ENCODE results near the gene EPGN. TPM values are rescaled to one million over a fixed set of nuclear protein-coding genes. Genes with fewer than 3 reads are reported as not detected.

EPGN gene, protein sequence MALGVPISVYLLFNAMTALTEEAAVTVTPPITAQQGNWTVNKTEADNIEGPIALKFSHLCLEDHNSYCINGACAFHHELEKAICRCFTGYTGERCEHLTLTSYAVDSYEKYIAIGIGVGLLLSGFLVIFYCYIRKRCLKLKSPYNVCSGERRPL
- total RNA-seq: not detected
- polyA plus RNA-seq: 0.77 TPM

DNA sequence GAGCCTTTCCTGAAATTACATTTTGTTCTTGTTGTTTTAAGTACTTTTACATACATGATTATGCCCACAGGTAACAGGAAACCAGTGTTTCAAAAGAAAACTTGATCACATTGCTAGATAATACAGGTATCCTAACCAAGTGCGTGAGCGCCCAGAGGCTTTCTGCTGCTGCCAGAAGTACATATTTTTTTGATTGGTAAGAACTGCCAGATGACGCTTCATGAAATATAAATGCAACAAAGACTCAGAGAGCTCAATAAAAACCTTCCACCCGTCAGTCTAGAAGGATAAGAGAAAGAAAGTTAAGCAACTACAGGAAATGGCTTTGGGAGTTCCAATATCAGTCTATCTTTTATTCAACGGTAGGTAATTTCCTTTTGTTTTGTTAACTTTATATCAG, at the start of gene EPGN:
Gene EPGN, plus strand, starts transcription at position 256 of the 400 bp plus-strand sequence. Its CDS starts 64 bp downstream, at position 320.
- Histone ChIP-seq H3K4me1 (ENCODE audit: insufficient read depth) (no peaks in the 10 kb centered on the region), H3K4me3 (ENCODE audit: low read depth, low read length) (no peak within 1 kb of the TSS), H3K27ac (ENCODE audit: low read depth) (peak within 1 kb of the TSS; percentile 23), H3K36me3 (ENCODE audit: insufficient read depth) (no peaks in the 10 kb centered on the region)
- 33% methylated on average over 5 of the region's 5 CpGs for WGBS
- no peak for DNase-seq (ENCODE audit: extremely low spot score)

DNA sequence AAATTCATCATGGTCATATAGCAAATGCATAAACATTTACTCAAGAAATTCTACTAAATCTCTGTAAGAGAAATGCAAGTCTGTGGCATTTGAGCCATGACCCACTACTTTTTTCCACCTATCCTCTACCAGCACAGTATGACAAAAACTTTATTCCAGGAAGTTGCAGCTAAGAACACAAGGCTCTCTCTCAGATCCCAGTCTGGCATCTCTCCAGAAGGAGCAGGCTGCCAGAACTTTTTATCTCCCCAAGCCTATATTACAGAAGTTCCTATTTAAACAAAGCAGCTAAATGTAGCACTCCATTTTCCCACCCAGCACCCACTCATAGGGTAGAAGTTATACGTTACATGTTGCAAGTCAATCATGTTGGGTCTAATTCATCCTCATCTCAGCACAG, 49.3 kb upstream of the EPGN start:
- no peak for DNase-seq (ENCODE audit: extremely low spot score)
- H3K4me1 ChIP-seq (ENCODE audit: insufficient read depth): no peaks in the 10 kb centered on the region
- H3K36me3 ChIP-seq (ENCODE audit: insufficient read depth): no peaks in the 10 kb centered on the region
- H3K27ac ChIP-seq (ENCODE audit: low read depth): no peak overlapping the region
- WGBS: 33% methylated on average over 1 of the region's 1 CpG
- H3K4me3 ChIP-seq (ENCODE audit: low read depth, low read length): no peak overlapping the region

DNA sequence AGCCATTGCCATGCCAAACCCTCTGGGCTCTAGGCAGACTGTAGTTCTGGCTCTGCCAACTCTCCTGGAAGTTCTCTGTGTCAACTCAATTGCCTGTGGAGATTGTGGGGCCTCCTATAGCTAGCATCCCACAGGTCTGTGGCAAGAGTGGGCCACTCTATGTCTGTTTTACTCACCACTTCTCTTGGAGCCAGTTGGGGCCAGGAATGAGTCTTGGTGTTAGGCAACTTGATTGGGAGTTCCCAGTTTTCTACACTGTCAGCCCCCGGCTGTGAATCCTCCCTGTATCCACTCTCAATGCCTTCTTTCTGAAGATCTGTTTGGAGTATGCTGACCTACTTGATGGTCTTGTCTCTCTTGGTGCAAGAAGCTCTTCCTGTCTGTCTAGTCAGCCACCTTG, 48.2 kb upstream of the EPGN start:
- DNase-seq (ENCODE audit: extremely low spot score): no peak
- no peak overlapping the region for H3K4me3 ChIP-seq (ENCODE audit: low read depth, low read length)
- H3K36me3 ChIP-seq (ENCODE audit: insufficient read depth): no peaks in the 10 kb centered on the region
- 96% methylated on average over 1 of the region's 1 CpG for WGBS
- H3K4me1 ChIP-seq (ENCODE audit: insufficient read depth): no peaks in the 10 kb centered on the region
- H3K27ac ChIP-seq (ENCODE audit: low read depth): no peak overlapping the region

- no peak overlapping the region for H3K27ac ChIP-seq (ENCODE audit: low read depth)
- no peak overlapping the region for H3K4me3 ChIP-seq (ENCODE audit: low read depth, low read length)
- no peaks in the 10 kb centered on the region for H3K4me1 ChIP-seq (ENCODE audit: insufficient read depth)
- no peak for DNase-seq (ENCODE audit: extremely low spot score)
- no peaks in the 10 kb centered on the region for H3K36me3 ChIP-seq (ENCODE audit: insufficient read depth)
Observed at GRCh38 chr4:74262522-74262921, 45.7 kb upstream of the EPGN start.

GRCh38 chr4:74263551-74263950, 44.7 kb upstream of the EPGN start:
- Histone ChIP-seq H3K27ac (ENCODE audit: low read depth) (no peak overlapping the region), H3K4me1 (ENCODE audit: insufficient read depth) (no peaks in the 10 kb centered on the region), H3K4me3 (ENCODE audit: low read depth, low read length) (no peak overlapping the region), H3K36me3 (ENCODE audit: insufficient read depth) (no peaks in the 10 kb centered on the region)
- no peak for DNase-seq (ENCODE audit: extremely low spot score)

- no peaks in the 10 kb centered on the region for H3K4me1 ChIP-seq (ENCODE audit: insufficient read depth)
- no peak for DNase-seq (ENCODE audit: extremely low spot score)
- H3K4me3 ChIP-seq (ENCODE audit: low read depth, low read length): no peak overlapping the region
- no peaks in the 10 kb centered on the region for H3K36me3 ChIP-seq (ENCODE audit: insufficient read depth)
- no peak overlapping the region for H3K27ac ChIP-seq (ENCODE audit: low read depth)
Observed at GRCh38 chr4:74266081-74266480, 42.2 kb upstream of the EPGN start.

DNA sequence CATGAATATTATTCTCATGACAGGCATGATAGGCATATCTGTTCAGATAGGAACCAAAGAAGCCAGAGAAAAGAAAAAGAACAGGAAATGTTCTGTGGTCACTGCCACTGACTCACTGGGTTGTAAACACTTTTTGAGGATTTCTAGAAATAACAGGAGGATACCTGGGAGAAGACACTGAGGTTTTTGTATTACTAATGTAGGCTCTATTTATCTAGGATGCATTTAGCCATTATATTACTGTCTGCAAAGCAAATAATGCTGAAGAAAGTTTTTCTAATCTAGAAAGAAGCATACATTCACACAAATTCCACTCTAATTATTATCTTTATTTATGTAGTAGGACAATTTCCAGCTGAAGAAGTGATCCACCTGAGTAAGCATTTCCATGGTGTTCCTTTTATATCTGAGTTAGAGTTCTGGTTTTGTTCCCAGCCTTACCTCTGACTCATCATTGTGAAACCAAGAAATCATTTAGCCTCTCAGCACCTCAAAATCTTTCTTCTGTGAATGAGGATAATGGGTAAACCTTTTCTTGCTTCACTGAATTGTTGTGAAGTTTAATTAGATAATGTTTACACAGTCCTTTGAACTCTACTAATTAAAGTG, 40.2 kb upstream of the EPGN start:
- no peak for DNase-seq (ENCODE audit: extremely low spot score)
- Histone ChIP-seq H3K4me3 (ENCODE audit: low read depth, low read length) (no peak overlapping the region), H3K36me3 (ENCODE audit: insufficient read depth) (no peaks in the 10 kb centered on the region), H3K27ac (ENCODE audit: low read depth) (no peak overlapping the region), H3K4me1 (ENCODE audit: insufficient read depth) (no peaks in the 10 kb centered on the region)

- Histone ChIP-seq H3K4me3 (ENCODE audit: low read depth, low read length) (no peak overlapping the region), H3K36me3 (ENCODE audit: insufficient read depth) (no peaks in the 10 kb centered on the region), H3K27ac (ENCODE audit: low read depth) (no peak overlapping the region), H3K4me1 (ENCODE audit: insufficient read depth) (no peaks in the 10 kb centered on the region)
- DNase-seq (ENCODE audit: extremely low spot score): no peak
- WGBS: 92% methylated on average over 2 of the region's 2 CpGs
Observed at GRCh38 chr4:74268643-74269042, 39.6 kb upstream of the EPGN start.

DNA sequence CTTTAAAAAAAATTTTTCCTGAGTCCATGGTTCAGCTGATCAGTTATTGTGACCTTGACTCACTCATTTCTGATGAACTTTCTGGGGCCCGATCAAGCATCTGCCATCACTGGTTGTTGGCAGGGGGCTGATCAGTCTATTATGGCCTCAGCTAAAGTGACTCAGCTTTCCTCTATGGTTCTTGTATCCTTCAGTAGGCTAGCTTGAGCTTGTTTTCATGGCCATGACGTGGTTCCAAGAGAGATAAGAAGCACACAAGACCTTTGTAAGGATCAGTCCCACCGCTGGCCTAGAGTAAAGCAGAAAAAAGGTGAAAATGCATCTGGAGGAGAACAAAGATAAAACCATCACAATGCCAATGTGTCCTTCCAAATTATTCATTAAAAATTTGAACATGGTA, 29.8 kb upstream of the EPGN start:
- Histone ChIP-seq H3K36me3 (ENCODE audit: insufficient read depth) (no peaks in the 10 kb centered on the region), H3K4me1 (ENCODE audit: insufficient read depth) (no peaks in the 10 kb centered on the region), H3K27ac (ENCODE audit: low read depth) (no peak overlapping the region), H3K4me3 (ENCODE audit: low read depth, low read length) (no peak overlapping the region)
- WGBS: 83% methylated on average over 3 of the region's 3 CpGs
- no peak for DNase-seq (ENCODE audit: extremely low spot score)

DNA sequence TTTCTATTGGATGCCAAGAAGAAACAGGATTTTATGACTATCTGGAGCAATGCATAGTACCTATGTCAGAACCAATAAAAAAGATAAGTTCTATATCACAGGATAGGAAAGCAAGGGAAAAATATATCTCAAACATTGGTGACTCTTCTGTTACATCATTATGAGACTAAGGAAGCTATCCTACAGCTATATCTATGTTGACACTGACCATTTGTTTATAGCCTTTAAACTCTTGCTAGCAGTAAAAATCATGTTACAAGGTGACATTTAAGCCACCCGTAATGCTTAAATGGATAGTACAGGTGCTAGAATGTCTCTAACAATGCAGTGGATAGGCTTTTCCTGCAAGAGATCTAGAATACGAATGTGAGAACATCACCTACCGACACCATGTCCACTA, 28.6 kb upstream of the EPGN start:
- no peak overlapping the region for H3K4me3 ChIP-seq (ENCODE audit: low read depth, low read length)
- H3K27ac ChIP-seq (ENCODE audit: low read depth): no peak overlapping the region
- DNase-seq (ENCODE audit: extremely low spot score): no peak
- no peaks in the 10 kb centered on the region for H3K4me1 ChIP-seq (ENCODE audit: insufficient read depth)
- 92% methylated on average over 3 of the region's 3 CpGs for WGBS
- H3K36me3 ChIP-seq (ENCODE audit: insufficient read depth): no peaks in the 10 kb centered on the region

- no peak for DNase-seq (ENCODE audit: extremely low spot score)
- Histone ChIP-seq H3K4me3 (ENCODE audit: low read depth, low read length) (no peak overlapping the region), H3K4me1 (ENCODE audit: insufficient read depth) (no peaks in the 10 kb centered on the region), H3K27ac (ENCODE audit: low read depth) (no peak overlapping the region), H3K36me3 (ENCODE audit: insufficient read depth) (no peaks in the 10 kb centered on the region)
Observed at GRCh38 chr4:74282926-74283325, 25.3 kb upstream of the EPGN start.

GRCh38 chr4:74283614-74284013, 24.7 kb upstream of the EPGN start:
- Histone ChIP-seq H3K4me3 (ENCODE audit: low read depth, low read length) (no peak overlapping the region), H3K27ac (ENCODE audit: low read depth) (no peak overlapping the region), H3K36me3 (ENCODE audit: insufficient read depth) (no peaks in the 10 kb centered on the region), H3K4me1 (ENCODE audit: insufficient read depth) (no peaks in the 10 kb centered on the region)
- 44% methylated on average over 2 of the region's 2 CpGs for whole genome bisulfite sequencing
- no peak for DNase-seq (ENCODE audit: extremely low spot score)

DNA sequence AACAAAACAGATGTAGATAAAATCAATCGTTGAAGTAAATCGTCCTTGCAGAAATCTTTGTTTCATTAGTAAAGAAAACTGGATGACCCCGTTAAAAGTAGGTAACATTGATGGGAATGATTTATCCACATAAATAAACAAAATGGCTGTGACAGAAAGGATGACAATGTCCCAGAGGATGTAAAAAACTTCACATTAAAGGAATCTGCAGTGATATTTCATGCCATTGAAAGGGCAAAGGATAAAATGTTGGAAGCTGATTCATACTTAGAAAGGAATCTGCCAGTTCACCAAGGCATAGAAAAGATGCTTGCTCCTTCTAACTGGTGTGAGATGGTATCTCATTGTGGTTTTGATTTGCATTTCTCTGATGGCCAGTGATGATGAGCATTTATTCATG, 24.2 kb upstream of the EPGN start:
- no peak overlapping the region for H3K27ac ChIP-seq (ENCODE audit: low read depth)
- no peak overlapping the region for H3K4me3 ChIP-seq (ENCODE audit: low read depth, low read length)
- H3K4me1 ChIP-seq (ENCODE audit: insufficient read depth): no peaks in the 10 kb centered on the region
- H3K36me3 ChIP-seq (ENCODE audit: insufficient read depth): no peaks in the 10 kb centered on the region
- WGBS: 48% methylated on average over 3 of the region's 3 CpGs
- no peak for DNase-seq (ENCODE audit: extremely low spot score)

DNA sequence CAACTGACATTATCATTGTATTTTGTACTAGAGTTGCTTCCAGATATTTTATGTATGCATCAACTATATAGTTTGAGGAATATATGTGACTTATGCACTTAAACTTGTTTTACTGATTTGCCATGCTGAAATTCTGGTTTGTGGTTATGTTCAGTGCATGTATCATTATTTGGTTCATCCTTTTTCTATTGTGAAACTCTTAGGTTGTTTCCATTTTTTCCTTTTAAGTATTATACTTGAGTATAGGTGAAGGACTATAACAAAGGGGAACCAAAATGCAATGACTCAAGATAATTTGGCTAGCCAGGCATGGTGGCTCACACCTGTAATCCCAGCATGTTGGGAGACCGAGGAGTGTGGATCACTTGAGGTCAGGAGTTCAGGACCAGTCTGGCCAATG, 21.1 kb upstream of the EPGN start:
- no peaks in the 10 kb centered on the region for H3K4me1 ChIP-seq (ENCODE audit: insufficient read depth)
- no peak overlapping the region for H3K4me3 ChIP-seq (ENCODE audit: low read depth, low read length)
- no peak overlapping the region for H3K27ac ChIP-seq (ENCODE audit: low read depth)
- 95% methylated on average over 1 of the region's 1 CpG for WGBS
- H3K36me3 ChIP-seq (ENCODE audit: insufficient read depth): no peaks in the 10 kb centered on the region
- no peak for DNase-seq (ENCODE audit: extremely low spot score)

DNA sequence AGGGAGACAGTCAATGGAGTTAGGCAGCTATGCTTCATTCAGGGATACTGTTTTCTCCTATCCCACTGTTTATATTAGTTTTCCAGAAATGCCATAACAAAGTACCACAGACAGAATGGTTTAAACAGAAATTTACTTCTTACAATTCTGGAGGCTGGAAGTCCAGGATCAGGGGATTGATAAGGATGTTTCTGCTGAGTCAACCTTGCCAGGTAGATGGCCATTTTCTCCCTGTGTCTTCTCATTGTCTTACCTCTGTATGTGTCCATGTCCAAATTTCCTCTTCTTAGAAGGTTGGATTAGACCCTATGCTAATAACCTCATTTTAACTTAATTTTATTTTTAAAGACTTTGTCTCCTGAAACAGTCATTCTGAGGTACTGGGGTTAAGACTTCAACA, 20.5 kb upstream of the EPGN start:
- no peak overlapping the region for H3K27ac ChIP-seq (ENCODE audit: low read depth)
- no peaks in the 10 kb centered on the region for H3K4me1 ChIP-seq (ENCODE audit: insufficient read depth)
- H3K4me3 ChIP-seq (ENCODE audit: low read depth, low read length): no peak overlapping the region
- no peak for DNase-seq (ENCODE audit: extremely low spot score)
- H3K36me3 ChIP-seq (ENCODE audit: insufficient read depth): no peaks in the 10 kb centered on the region
